NCI-H446 (cell line): ENCODE results near the gene ZMYND11.
"Not testable (repeated sequence)": the region's sequence is repeated elsewhere in the genome, so short reads cannot be mapped to it uniquely, and the experiment has no call there.

Experiments
- DNase-seq, 2 experiments: peaks; one replicate each; lab custom pipeline; 2025; lab: John Stamatoyannopoulos, UW

The ZMYND11 gene

DNA sequence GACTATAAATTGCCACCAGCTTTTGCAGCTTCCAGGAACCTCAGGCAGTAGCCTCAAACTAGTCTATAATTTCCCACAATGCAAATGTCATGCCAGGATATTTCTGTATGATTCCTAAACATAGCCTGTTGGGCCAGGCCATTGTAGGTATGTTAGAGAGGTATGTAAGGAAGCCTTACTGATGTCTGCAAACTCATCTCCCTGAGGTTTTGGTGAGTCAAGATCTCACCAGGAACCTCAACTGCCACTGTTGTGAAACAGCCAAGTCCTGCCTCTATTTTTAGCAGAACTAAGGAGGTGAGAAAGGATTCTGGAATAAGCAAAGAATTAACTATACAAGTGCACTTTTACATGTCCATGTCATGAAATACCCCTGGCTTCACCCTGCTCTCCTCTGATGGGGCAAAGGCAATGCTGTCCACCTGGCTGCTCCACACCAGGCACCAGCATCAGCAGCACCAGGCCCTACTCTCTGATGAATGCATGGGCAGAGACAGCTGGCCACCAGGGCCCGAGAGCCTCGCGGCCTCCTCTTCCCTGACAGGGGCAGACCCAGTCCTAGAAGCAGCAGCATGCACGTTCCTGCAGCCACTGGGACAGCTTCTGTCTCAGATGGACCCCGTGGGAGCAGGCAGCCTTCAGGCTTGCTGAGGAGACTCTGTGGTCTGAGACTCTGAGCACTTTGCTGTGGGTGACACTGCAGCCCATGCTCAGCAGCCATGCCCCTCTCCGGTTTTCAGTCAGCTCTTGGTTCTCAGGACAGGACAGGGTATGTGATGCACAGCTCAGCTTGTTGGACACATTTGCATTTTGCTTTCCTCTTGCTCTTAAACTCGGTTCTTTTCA, 147.3 kb downstream of the ZMYND11 start:
- DNase-seq = no peak

DNA sequence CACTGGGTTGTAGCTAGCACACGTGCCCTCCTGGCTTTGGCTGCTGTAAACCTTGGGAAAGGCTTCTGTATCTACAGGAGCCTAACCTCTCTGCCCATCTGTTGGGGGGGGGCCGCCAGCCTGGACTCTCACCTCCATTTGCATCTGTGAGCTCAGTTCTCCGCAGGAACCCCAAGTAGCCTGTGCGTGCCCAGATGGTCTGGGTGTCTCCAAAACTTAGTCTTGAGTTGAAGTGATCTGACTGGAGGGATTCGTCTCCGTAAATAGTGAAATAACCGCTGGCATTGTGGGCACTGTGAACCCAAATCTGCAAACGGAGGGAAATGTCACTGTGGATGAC, 147.9 kb downstream of the ZMYND11 start:
- no peak for DNase-seq

DNA sequence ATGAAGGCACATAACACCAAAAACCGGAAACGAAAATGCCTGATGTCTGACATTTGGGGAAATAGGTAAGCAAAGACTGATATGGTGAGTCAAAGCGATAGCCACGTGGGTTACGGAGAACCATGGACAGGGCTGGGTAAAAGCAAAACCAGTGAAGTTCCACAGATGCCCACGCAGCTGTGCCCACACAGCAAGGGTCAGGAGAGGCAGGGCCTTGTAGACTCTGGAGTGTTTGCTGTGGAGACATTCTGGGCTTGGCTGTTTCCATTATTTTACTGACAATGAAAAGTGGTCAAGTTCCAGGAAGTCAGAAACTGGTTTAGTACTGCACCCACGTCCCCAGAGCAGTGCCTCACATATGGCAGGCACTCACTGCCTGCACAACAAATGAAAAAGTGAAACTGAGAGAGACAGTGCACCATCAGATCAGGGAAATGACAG, 148.7 kb downstream of the ZMYND11 start:
- no peak for DNase-seq

DNA sequence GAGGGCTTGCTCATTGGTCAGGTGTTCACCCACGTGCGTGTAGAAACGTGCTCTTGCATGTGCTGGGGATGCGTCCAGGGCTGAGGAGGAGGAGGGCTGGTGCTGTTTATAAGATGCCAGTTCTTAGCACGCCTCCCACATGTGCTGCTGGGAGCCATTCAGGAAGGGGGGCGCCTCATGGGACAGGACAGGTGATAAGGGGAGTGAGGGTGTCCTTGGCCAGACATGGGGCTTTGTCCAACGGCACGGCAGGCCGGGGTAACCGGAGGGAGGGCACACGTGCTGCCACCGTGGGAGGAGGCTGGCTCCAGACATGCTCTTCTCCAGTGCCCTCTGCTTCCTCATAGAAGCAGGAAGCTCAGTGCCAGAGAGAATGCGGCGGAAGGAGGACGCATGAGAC, 150.0 kb downstream of the ZMYND11 start:
- no peak for DNase-seq

DNA sequence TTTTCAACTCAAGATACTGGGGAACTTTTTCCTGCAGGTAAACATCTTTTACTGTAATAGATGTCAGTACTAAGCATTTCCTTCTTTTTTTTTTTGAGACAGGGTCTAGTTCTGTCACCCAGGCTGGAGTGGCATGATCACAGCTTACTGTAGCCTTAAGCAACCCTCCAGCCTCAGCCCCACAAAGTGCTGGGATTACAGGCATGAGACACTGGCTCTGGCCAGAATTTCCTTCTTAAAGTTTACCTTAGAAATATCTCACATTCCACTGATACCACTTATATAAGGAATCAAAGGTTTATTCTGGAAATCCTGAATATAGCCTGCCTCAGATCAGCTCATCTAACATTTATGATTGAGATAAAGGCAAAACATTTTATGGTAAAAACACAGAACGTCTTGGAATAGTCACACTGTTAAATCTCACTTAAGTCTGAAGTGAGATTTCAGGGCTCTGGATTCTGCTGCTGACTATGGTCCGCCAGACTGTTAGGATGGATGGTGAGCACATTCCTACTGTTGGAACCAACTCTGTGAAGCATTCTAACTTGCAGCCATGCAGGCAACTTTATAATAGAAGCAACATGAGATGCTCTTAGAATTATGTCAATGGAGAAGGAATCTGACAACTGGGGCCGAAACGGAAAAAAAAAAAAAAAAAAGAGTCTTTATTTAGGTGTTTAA, 151.9 kb downstream of the ZMYND11 start:
- no peak for DNase-seq

DNA sequence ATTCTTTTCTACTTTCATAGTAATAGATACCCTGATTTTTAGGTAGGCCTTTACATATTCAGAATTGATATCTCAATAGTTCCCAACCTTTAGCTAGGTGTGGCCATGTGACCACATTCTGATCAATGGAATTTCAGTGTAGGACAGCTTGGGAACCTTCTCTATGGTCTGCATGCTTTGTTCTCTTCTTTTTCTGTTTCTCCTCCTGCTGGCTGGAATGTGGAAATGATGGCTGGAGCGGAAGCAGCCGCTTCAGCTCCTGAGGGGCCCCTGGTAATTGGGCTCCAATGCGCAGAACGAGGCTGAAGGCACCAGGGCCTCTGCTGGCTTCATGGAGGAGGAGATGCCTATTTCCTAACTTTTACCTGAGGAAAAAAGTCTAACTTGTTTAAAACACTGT, 152.6 kb downstream of the ZMYND11 start:
- DNase-seq = no peak

DNA sequence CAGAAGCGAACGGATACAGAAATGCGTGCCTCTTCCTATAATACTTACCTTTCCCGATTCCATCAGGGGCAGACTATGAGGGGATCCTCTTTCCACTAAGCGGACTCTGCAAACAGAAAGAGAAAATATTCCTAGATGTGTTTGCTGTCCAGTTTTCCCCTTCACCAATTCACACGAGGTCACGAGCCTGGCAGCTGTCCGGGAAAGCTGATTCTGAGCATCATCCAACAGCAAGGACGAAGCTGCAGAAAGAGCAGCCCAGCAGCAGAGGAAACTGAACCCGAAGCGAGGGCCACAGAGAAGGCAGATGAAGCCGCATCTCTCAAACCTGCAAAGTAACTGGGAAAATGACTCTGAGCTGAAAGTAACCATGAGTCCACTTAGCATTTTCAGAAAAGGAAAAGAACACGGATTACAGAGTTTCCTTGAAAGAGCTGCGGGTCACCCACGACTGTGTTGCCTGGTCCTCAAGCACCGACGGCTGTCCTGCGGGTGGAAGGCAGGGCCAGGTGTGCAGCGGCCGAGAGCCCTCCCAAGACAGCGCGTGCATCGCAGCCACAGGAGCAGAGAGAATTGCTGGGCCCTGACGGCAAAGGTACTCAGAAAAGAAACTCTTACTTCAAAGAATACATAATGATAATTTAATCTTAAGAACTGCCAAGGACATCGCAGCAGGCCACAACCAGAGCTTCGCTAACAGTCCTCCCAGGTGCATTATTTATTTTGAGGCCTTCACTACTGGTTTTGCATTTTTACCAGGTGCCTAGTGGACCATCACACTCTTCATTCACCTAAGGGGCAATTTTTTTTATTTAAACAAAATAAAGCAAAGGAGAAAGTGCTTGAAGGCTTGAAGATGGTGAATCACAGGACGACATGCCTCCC, 153.3 kb downstream of the ZMYND11 start:
- DNase-seq = no peak

DNA sequence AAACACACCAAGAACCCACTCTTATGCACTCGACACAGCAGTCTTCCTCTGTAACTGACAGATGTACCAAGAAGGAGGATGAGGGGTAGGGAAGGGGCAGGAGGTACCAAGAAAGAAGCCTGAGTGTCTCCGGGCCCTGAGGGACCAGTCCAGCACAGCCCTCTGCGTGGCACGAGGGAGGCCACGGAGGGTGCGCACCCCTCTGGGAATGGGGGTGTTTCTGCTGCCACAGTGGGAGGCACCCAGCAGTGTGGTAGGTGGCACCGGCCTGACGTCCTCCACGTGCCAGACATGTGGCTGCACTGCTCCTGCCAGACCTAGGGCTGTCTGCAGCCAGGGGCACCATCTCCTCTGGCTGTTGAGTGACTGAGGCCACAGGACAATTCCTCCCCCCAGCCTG, 154.3 kb downstream of the ZMYND11 start:
- no peak for DNase-seq

DNA sequence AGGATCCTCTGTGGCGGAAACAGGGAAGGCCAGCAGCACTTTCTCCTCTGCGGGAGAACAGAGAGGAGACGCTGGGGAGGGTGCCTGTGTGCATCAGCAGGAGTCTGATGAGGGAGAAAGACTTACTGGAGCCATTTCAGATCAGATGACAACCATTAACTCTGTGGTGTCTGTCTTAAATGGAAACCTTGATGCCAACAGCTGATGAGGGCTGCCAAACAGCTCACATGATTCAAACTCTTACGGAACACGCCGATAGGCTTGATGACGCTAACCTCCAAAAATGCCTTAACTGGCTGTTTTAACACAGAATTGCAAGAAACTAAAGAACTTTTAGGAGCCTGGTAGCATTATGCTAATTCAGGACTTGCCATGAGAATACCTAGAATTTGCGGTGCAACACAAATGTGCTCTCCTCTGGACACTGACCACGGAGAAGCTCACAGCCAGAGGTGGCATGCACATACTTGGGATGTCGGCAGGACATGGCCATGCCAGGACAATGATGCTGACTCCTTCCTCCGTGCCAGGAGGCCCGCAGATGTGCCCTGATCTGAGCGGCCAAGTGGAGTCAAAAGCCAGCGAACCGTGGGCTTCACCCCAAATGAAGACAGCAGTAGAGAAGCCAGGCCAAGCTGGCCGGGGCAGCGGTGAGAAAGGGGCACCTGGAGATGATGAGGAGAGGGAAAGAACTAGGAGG, 154.9 kb downstream of the ZMYND11 start:
- no peak for DNase-seq

DNA sequence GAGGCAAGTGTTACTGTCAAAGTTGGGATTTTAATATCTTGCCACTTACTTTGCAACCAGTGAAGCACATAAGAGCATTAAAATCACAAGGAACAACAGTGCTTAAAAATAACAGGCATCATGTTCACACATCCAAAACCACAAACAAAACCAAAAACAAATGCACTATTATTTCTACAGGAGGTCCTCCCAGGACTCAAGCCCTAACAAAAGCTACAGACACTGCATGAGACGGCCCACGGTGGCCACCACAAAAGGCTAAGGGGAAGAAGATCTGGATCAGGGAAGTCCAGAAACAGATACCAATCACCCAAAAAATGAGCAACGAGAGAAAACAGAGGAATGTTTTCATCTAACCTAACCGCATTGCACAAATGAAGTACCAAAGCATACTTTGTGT, 158.4 kb downstream of the ZMYND11 start:
- no peak for DNase-seq

DNA sequence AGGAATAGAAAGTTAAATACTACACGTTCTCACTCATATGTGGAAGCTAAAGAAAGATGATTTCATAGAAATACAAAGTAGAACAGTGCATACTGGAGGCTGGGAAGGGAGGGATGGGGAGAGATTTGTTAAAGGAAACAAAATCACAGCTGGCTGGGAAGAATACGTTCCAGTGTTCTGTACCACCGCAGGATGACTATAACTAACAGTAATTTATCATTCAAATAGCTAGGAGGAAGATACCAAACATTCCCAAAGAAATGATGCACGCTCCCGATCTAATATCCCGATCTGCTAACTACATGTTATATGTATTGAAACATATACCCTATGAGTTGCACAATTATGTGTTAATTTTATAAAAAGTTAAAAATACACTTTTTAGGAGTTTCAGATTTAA, 162.3 kb downstream of the ZMYND11 start:
- no peak for DNase-seq

DNA sequence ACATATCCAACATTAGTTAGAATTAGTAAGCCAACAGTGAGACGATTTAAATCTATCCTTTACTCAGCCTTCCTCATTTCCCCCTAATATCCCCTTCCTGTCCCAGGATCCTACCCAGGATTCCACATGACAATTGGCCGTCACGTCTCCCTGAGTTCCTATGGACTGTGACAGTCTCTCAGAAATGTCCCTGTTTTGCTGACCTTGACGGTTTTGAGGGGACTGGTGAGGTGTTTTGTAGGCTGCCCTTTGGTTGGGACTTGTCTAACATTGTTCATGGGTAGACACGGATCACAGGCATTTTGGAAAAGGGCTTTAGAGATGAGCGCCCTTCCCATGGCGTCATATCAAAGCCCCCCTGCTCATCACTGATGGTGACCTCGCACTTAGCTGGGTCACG, 162.8 kb downstream of the ZMYND11 start:
- no peak for DNase-seq

DNA sequence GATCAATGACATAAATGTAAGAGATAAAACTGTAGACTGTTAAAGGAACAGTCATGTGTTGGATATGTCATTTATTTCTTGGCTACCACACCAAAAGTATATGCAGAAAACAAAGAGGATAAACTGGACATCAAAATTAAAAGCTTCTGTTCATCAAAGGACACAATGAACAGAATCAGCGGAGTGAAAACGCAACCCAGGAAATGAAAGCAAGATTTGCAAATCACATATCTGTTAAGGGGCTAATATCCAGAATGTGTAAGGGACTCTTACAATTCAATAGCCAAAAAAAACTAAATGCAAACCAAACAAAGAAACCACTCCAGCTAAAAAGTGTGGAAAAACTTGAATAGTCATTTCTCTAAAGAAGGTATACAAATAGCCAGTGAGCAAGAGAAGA, 164.3 kb downstream of the ZMYND11 start:
- no peak for DNase-seq

DNA sequence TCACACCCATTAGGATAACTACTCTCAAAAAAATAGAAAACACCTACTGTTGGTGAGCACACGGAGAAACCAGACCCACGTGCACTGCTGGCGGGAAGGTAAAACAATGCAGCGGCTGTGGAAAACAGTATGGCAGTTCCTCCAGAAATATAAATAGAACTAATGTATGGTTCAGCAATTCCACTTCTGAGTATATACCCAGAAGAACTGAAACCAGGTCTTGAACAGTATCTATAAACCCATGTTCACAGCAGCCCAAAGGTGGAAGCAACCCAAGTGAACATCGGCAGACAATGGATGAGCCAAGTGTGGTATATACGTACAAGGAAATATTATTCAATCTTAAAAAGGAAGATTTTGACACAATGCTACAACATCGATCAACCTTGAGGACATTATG, 164.7 kb downstream of the ZMYND11 start:
- DNase-seq = no peak

DNA sequence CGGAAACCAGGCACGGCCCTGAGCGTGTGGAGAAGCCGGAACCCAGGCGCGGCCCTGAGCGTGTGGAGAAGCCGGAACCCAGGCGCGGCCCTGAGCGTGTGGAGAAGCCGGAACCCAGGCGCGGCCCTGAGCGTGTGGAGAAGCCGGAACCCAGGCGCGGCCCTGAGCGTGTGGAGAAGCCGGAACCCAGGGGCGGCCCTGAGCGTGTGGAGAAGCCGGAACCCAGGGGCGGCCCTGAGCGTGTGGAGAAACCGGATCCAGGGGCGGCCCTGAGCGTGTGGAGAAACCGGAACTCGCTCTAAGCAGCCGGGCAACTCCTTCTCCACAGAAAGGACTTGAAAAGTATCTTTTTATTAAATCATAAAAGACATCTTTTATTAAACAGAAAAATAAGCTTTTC, 165.3 kb downstream of the ZMYND11 start:
- not testable (repeated sequence) for DNase-seq

DNA sequence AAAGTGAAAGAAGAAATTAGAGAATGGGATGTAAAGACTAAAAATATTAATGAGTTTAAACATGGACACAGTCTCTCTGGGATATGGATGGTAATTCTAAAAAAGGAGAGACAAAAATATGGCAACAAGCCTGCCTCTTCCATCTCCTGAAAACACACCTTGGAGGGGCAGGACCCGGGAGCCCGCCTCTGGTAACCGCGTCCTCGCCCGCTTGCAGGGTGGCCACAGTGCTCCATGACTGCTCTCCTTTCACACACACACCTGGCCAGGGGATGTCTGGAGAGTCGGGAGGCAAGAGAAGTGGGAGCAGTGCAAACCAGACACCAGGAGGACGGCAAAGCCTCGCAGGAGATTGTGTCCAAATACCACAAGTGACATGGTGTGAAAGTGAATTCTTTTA, 166.3 kb downstream of the ZMYND11 start:
- DNase-seq = no peak
